ENCODE measurements around the gene ATF3.
A peak's percentile ranks its signal among the peaks of the same experiment; 100 is the strongest.

ATF3 gene

DNA sequence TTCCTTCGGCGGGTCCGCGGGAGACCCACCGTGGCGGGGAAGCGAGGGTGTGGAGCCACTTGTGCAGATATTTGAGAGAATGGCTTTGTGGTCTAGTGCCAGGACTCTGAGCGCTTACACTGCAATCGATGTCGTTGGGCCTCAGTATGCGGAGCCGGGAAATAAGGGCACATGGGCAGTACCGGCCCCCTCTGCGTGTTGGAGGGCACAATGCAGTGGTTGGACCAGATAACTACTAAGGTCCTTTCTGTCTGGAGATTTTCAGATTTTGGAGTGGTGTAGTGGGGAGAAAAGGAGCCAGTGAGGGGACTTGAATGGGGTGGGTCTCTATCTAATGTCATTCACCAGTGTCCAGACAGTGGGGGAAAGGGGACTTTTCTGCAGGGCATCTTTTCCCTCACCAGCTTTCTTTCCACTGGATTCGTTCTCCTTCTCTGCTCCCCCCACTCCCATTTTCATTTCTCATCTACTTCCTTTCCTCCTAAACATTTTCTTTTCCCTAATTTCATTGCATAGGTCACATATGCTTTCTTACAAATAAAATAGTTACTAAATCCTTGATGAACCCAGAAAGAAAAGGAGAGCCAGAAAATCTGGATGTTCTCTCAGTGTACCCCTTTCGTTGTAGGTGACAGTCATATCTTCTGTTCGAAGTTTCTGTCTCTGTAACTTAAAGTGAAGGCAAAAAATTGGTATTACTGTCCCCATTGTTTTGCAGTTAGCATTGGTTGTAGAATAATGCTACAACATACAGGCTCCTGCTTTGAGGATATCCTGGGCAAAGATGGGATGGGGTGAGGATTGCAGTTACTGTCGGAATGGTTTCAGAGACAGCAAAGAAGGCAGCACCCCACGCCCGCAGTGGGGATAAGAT is 1.4 kb downstream of the ATF3 start:
- peak; percentile 41 for DNase-seq

DNA sequence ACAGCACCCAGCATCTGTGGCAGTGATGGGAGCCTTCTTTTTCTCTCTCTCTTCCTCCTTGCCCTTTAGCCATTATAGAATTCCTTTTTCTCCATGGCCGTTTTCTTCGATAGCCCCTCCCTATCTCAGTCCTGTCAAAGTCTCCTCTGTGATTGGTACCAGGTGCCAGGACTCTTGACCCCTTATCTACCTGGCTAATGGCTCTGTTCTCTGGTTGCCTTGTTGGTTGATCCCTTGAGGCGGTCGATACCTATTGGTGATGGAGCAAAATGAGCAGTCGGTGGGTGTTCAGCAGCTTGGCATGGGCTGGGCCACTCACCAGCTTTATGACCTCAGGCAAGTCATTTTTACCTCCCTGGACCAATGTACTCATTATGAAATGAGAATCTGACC is 2.0 kb downstream of the ATF3 start:
- DNase-seq, result no peak

DNA sequence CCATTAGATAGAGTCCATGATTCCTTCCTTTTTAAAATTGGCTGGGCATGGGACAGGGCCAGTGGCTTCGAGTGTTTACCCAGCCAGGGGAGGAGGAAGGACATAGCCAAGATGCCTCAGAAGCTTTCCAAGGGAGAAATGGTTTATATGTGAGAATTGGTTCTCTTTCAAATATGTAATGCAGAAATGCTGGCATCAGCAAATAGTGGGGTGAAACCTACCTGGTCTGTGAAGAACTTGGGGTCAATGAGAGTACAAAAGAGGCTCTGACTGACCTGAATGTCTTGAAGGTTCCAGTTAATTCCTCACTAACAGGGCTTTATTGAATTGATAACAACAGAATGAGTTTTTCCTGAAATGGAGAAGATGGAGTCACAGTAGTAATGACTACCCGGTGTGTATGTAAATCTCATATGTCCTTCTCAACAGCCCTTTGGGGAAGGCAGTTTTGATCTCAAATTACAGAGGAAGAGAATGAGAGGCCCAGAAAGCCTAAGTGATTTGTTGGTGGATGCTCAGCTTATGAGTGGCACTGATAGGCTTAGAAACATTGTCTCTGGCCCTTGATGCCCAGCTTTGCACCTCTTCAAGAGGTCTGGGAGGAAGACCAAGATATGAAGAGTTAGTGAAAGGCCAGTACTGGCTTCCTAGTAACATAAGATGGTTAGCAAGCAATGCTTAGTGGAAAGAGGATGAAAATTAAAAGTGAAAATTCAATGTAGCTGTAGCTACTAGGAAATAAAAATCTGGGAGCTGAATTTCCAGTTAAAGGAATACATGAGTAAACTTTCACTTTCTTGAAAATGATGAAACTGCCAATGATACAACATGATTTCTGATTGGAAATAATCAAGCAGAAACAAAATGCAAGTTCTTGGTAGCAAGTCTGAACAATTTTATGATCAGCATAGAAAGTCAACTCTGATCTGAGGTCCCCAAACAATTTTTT is 2.7 kb downstream of the ATF3 start:
- no peak for DNase-seq

DNA sequence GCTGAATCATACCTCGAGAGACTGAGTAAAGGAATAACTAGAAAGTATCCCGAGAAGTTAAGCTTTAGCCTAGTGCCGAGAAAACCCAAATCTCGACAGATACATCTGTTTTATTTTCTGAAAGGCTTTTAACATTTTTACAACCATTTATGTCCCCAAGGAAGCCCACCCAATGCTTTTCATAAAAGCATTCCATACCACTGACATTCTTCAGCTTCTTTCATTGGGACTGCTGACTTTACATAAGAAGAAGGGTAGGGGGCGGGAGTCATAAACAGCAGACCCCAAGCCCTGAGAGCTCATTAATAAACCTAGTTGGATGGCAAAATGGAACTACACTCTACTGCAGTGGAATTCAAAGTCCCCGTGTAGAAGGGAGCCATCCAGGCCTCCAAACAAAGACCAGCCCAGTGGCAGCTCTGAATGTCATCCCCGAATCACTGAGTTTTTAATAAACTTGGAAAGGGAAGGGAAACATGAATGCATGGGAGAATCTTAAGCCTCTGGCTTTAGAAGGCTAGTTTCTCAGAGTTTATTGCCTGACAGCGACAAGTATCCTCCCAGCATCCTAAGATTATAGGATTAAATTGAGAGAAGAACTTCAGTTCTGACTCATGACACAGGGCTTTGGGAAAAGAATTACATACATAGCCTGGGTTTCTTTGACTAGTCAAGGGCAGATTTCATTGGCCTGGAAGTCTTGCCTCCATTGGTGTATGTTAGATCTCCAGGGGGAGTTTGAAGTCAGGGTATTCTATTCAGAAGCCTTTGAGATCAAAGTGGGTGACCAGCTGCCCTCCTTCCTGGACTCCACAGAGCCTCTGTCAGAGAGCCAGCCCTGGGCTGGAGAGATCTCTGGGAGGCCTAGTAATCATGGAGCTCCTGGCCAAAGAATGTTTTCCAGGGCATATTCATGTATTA is 3.7 kb downstream of the ATF3 start:
- no peak for DNase-seq

DNA sequence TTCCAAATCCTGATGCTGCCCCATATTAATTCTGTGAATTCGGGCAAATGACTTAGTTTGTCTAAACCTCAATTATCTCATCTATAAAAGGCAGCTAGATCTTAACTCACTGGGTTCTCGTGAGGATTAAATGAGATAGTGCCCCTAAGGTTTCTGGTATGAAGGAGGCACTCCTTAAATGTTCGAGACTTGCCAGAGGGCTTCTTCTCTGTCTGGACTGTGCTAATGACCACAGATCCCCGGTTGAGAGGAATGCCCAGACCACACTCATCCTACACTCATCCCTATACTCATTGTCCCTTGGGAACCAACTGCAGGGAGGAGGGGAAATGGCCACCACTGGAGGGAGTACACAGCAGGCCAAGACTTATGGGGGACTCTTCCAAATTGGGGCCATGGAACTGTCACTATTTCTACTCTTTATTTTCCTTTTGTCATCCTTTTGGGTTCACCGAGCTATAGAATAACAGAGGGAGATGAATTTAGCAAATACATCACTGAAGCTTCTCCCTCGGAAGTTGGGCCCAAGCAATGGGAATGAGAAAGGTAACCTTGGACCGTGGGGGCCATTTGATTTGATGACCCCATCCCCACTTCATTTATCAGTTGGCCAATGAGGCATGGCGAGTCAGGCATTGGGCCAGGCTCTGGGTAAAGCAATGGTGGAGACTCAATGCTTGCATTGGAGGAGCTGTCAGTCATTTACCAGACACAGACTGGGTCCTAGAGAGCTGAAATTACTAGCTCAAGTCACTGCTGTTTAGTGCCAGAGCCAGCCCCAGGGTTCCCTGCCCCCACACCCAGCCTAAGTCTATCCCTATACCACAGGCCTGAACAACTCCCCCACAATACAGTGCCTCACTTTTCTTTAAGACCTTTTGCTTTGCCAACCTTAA is 5.1 kb downstream of the ATF3 start:
- DNase-seq, result no peak

DNA sequence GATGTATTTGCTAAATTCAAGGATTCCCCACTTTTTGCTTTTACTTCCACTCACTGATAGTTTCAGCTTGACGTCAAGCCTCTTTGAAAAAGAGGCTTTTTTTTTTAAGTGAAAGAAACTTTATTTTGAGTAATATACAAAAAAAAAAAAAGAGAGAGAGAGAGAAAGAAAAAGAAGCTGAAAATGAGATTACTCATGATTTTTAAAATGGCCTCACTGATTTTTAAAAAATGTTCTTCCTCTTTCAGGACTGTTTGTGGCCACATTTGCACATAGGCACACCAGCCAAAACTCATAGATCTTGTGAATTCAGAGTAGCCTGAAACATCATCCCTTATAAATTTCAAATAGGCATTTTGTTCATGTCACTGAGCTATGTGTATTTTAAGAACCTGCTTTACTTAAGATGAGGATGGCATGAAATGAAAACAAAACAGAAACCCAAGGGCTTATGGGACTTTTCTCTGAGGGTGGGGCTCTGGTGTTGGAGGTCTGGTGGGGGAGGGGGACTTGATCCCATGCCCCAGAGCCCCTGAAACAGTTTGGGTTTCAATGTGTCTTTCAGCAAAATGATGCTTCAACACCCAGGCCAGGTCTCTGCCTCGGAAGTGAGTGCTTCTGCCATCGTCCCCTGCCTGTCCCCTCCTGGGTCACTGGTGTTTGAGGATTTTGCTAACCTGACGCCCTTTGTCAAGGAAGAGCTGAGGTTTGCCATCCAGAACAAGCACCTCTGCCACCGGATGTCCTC is 6.1 kb downstream of the ATF3 start:
- no peak for DNase-seq

DNA sequence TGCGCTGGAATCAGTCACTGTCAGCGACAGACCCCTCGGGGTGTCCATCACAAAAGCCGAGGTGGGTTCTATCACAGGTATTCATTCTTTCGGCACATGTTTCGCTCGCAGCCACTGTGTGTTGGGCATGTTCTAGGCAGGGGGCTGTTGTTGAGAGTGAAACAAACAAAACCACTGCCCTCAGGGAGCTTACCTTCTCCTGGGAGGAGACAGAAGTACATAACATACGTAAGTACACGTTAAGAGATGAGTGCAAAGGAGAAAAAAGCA is 6.6 kb downstream of the ATF3 start:
- DNase-seq, result no peak

DNA sequence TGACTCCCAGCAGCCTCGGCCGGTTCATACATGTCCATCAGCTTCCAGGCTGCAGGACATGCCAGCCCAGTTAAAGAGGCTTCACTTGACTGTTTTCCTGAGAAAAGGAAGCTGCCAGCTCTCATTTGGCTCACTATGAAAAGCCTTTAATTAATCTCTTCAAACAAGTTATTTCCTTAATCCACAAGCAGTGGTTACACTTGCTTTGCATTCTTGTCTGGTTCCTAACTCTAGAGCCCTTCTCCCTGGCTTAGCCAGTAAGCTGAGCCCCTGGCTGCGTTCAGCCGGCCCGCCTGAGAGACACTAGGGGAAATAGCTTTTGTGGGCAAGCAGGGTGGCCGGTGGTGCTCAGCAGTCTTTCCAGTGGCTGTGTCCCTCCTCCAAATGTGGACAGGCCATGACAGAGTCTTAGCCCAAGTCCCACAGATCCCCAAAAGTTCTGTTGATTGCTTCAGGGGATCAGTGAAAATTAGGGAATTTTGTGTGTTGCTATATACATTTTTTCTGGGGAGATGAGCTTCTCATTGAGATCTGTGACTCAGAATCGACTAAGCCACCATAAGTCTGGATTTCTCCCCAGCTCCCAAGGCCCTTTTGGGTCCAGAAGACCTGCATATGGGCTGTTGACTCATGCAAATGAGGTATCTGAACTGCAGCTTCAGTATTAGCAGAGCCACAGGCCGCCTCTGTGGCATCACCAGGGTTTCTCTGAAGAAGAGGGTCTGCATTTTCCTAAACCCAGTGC is 10.1 kb downstream of the ATF3 start:
- no peak for DNase-seq

DNA sequence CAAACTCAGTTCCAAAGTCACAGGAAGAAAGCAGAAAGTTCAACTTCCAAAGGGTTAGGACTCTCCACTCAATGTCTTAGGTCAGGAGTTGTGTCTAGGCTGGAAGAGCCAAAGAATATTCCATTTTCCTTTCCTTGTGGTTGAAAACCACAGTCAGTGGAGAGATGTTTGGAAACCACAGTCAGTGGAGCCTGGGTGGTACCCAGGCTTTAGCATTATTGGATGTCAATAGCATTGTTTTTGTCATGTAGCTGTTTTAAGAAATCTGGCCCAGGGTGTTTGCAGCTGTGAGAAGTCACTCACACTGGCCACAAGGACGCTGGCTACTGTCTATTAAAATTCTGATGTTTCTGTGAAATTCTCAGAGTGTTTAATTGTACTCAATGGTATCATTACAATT is 11.7 kb downstream of the ATF3 start:
- no peak for DNase-seq

DNA sequence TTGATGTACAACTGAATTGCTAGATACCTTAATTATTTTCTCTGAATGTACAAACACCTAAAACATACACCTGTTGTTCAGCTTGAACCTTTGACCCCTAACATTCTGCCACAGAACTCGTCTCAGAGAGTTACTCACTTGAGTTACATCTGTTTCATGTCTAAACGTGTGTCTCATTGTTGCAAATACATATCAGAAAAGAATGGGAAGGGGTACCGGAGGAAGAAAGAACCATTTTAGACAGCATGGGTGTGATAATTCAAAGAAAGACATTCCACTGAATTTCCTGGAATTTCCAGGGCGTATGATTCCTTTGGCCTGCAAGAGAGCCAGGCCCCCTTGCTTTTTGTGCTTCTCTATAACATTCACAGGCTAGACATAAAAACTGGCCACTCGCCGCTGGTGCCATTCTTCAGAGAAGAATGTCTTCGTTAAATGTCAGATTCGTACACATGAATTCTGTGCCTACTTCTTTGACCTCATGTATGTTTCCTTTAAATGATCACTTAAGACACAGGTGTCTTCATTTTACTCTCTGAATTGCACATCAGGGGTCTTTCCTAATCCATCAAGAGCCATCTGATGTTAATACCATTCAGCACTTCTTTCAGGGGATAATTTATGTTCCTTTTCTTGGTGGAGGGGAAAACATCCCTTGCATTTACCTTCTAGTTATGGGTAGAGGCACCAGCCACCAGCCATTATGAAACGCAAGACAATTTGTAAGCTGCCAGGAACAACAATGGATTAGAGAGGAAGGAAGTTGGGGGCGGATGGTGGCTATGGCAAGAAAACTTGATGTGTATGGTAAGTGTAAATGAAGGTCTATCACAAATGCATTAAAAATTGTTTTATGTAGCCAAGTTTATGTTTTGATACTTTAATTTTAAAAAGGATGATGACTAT is 12.7 kb downstream of the ATF3 start:
- DNase-seq, result no peak

DNA sequence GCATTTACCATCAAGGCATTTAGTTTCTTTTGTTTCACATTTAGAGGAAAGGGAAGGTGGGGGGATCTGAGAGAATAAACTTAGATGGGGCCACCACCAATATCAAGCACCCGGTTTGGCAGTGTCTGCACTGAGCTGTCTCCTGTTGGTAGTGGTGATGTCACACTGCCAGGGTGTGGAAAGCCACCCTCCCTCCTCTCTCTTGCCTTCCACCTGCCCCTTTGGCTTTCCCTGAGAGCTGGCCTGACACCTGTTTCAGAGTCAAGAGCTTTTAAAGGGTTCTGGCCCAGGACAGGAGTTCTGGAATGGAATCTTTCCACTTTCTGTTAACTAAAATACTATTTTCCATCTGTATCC is 13.4 kb downstream of the ATF3 start:
- DNase-seq, result no peak

DNA sequence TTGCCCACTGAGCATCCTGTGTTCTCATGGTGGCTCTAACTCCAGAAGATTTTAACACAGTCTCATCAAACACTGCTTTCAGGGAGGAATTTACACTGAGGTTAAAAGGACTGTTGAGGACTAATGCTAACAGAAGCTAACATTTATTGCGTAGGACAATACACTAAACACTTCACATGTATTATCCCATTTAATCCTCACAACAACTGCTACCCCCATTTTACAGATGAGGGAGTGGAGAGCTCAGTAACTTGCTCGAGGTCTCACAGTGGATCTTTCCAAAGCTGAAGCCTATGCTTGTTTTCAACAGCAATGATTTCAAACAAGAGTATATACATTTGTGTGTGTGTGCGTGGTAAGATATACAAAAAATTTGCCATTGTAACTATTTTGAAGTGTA is 13.9 kb downstream of the ATF3 start:
- DNase-seq, result no peak

DNA sequence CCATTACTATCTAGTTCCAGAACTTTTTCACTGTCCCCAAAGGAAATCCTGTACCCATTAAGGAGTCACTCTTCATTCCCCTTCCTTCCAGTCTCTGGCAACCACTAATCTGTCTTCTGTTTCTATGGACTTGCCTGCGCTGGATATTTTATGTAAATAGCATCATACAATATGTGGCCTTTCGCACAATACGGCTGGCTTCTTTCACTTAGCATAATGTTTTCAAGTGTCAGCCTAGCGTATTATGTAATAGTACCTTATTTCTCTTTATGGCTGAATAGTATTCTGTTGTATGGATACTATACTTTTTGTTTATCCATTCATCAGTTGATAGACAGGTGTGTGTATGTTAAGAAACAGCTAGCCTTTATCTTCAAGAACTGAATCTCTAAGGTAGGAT is 14.3 kb downstream of the ATF3 start:
- no peak for DNase-seq

DNA sequence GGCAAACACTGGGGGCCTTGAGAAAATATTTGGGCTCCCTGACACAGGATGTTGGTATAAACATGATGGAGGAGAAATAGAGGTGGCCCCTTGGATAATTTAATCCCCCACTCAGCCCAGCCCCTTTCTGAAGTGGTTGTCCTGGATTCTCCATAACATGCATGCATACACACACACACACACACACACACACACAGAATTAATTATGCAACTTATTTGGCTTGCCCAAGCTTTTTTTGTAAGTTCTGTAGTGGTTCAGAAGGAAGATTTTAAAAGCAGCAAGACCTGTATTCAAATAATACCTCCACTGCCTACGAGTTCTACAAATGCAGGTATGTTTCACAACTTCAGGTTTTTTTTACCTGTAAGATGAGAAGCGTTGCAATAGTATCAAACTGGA is 15.0 kb downstream of the ATF3 start:
- no peak for DNase-seq

DNA sequence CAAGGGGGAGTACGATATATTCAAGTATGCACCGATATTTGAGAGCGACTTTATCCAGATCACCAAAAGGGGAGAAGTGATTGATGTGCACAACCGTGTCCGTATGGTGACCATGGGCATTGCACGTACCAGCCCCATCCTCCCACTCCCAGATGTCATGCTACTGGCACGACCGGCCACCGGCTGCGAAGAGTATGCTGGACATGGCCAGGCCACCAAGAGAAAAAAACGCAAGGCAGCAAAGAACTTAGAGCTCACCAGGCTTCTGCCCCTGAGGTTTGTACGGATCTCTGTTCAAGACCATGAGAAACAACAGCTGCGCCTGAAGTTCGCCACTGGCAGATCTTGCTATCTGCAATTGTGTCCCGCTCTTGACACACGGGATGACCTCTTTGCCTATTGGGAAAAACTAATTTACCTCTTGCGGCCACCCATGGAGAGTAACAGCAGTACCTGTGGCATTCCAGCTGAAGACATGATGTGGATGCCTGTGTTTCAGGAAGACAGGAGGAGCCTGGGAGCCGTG is 16.5 kb downstream of the ATF3 start:
- no peak for DNase-seq

DNA sequence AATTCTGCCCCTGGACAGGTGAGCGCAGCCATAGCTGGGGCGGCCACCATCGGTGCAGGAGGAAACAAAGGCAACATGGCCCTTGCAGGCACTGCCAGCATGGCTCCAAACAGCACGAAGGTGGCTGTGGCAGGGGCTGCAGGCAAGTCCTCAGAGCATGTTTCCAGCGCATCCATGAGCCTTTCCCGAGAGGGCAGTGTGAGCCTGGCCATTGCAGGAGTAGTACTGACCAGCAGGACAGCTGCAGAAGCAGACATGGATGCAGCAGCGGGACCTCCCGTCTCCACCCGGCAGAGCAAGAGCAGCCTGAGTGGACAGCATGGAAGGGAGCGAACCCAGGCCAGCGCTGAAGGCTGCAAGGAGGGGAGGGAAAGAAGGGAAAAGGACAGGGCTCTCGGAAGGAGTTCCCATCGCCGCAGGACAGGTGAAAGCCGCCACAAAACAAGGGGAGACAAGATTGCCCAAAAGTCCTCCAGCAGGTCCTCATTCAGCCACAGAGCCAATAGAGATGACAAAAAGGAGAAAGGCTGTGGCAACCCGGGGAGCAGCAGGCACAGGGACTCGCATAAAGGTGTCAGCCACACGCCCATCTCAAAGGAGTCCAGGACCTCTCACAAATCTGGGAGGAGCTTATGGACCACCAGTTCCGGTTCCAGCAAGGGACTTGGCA is 17.4 kb downstream of the ATF3 start:
- no peak for DNase-seq

DNA sequence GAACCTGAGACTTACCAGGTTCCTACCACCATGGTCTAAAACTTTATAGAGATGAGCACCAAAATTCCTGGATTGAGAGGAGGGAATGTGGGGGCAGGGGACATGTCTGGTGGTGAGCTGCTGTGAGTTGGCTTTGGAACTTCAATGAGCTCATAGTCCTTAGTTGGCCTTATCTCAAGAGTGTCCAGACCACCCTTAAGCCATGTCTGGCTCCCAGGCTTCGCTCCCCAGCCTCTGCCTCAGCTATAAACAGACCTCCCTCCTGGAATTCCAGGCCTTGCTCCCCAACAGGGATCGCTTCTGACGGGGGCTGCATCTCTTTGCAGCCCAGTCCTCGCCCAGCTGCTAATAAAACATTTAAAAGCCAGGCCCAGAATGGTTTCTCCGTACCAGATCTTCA is 19.5 kb downstream of the ATF3 start:
- DNase-seq, result no peak

DNA sequence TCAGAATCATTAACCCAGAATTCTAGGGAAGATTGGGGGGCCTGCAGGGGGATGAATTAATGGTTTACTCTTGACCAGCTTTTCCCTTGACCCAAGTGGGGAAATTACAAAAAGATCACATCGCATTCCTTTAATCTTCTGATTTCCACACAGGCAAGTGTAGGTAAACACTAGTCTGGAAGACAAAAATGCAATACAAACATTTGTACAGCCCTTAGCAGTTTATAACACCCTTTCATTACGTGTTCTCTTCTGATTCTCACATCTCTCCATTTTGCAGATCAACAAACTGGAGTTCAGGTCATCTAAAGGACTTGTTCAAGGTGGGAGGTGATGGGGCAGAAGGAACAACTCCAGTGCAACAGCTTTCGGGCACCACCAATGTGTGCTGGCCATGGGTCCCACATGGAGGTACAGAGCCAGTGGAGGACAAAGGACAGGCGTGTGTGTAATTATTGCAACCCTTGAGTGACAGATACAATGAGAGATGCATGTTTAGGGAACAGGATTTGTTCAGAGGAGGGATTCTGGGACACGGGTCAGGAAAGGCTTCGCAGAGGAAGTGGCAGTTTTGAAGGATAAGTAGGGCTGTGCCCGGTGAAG is 20.4 kb downstream of the ATF3 start:
- DNase-seq, result no peak
